Neural cell (in vitro differentiated cells): ENCODE measurements around the gene NGLY1. TPM values are rescaled to one million over a fixed set of nuclear protein-coding genes. Genes with fewer than 3 reads are reported as not detected.

Source experiments
- H2AFZ ChIP-seq: fragments of 200-600, 300-800 bp; sonication (generic), shearing (Covaris generic); 2 replicates; pipeline ENCODE4 v1.6.0; 2014; ENCODE audit warnings: low read depth, mild to moderate bottlenecking, antibody characterized with exemption, low read length, moderate library complexity
- H3F3A ChIP-seq: fragments of 200-600 bp; shearing (Covaris generic); 2 replicates; pipeline ENCODE4 v1.6.1; 2016; ENCODE audit warnings: mild to moderate bottlenecking, moderate library complexity, mixed read lengths, antibody characterized with exemption, low read length; ENCODE audit not compliant: insufficient read depth, poor library complexity, severe bottlenecking
- H3K27ac ChIP-seq: fragments of 200-600, 300-800 bp; sonication (generic), shearing (Covaris generic); 2 replicates; pipeline ENCODE4 v1.5.1; 2014; ENCODE audit warnings: mild to moderate bottlenecking, low read length, moderate library complexity
- H3K27me3 ChIP-seq: fragments of 300-800, 200-600 bp; sonication (generic), shearing (Covaris generic); 2 replicates; pipeline ENCODE4 v1.6.0; 2014; ENCODE audit warnings: mild to moderate bottlenecking, low read depth, low read length, moderate library complexity; ENCODE audit not compliant: insufficient read depth
- H3K36me3 ChIP-seq: fragments of 300-800, 200-600 bp; sonication (generic), shearing (Covaris generic); 2 replicates; pipeline ENCODE4 v1.5.1; 2014; ENCODE audit warnings: mild to moderate bottlenecking, antibody characterized with exemption, low read length, moderate library complexity; ENCODE audit not compliant: insufficient read depth
- H3K4me2 ChIP-seq: fragments of 300-800, 200-600 bp; sonication (generic), shearing (Covaris generic); 2 replicates; pipeline ENCODE4 v1.6.0; 2014; ENCODE audit warnings: mild to moderate bottlenecking, low read length
- H3K4me3 ChIP-seq: fragments of 300-800, 200-600 bp; sonication (generic), shearing (Covaris generic); 2 replicates; pipeline ENCODE4 v1.5.1; 2014; ENCODE audit warnings: mild to moderate bottlenecking, low read length, moderate library complexity
- H3K79me2 ChIP-seq: fragments of 200-600 bp; shearing (Covaris generic); replicated peaks from 2 replicates; pipeline ENCODE4 v1.6.0; 2014; ENCODE audit warnings: mild to moderate bottlenecking, low read length, moderate library complexity; ENCODE audit not compliant: insufficient read depth
- H3K9ac ChIP-seq: fragments of 300-800, 200-600 bp; sonication (generic), shearing (Covaris generic); 2 replicates; pipeline ENCODE4 v1.6.1; 2016; ENCODE audit warnings: mild to moderate bottlenecking, low read length, mixed read lengths
- H3K9me2 ChIP-seq: fragments of 200-600 bp; shearing (Covaris generic); 2 replicates; pipeline ENCODE4 v1.6.1; 2016; ENCODE audit warnings: mild to moderate bottlenecking, low read length, mixed read lengths; ENCODE audit not compliant: insufficient read depth
- H3K9me3 ChIP-seq: fragments of 200-600, 300-800 bp; sonication (generic), shearing (Covaris generic); 2 replicates; pipeline ENCODE4 v1.6.1; 2016; ENCODE audit warnings: mild to moderate bottlenecking, mixed run types, low read length, moderate library complexity, mixed read lengths
- H4K20me1 ChIP-seq: fragments of 200-600 bp; shearing (Covaris generic); 2 replicates; pipeline ENCODE4 v1.6.1; 2016; ENCODE audit warnings: mild to moderate bottlenecking, mixed run types; ENCODE audit not compliant: insufficient read depth
- CTCF ChIP-seq: fragments of 450-650 bp; IDR thresholded peaks from 2 replicates; pipeline ENCODE4 v1.5.1; 2014; ENCODE audit warnings: antibody characterized with exemption, mild to moderate bottlenecking, moderate library complexity; ENCODE audit not compliant: poor library complexity, severe bottlenecking
- EP300 ChIP-seq: fragments of 450-650 bp; conservative IDR thresholded peaks from 2 replicates; pipeline ENCODE4 v1.6.1; 2014; ENCODE audit warnings: antibody characterized with exemption, mild to moderate bottlenecking, moderate library complexity; ENCODE audit not compliant: poor library complexity, severe bottlenecking
- EZH2 ChIP-seq: fragments of 200-600, 300-800 bp; shearing (Covaris generic), sonication (generic); IDR thresholded peaks from 2 replicates; pipeline ENCODE4 v1.6.1; 2014; ENCODE audit warnings: antibody characterized with exemption, low read length, borderline replicate concordance, mild to moderate bottlenecking; ENCODE audit not compliant: insufficient read depth, poor library complexity, severe bottlenecking
- MXI1 ChIP-seq: fragments of 450-650 bp; conservative IDR thresholded peaks from 2 replicates; pipeline ENCODE4 v1.6.1; 2014; ENCODE audit warnings: antibody characterized with exemption, mild to moderate bottlenecking; ENCODE audit not compliant: poor library complexity, severe bottlenecking
- POLR2AphosphoS5 ChIP-seq: IDR thresholded peaks from 2 replicates; pipeline ENCODE4 v1.6.1; 2012
- RAD21 ChIP-seq: fragments of 450-650 bp; conservative IDR thresholded peaks from 2 replicates; pipeline ENCODE4 v1.6.1; 2014; ENCODE audit warnings: antibody characterized with exemption, mild to moderate bottlenecking, moderate library complexity
- REST ChIP-seq: IDR thresholded peaks from 2 replicates; pipeline ENCODE4 v1.6.1; 2012; ENCODE audit warnings: borderline replicate concordance
- SMC3 ChIP-seq: fragments of 450-650 bp; conservative IDR thresholded peaks from 2 replicates; pipeline ENCODE4 v1.6.1; 2014; ENCODE audit warnings: antibody characterized with exemption, mild to moderate bottlenecking, moderate library complexity; ENCODE audit not compliant: poor library complexity
- TAF1 ChIP-seq: IDR thresholded peaks from 2 replicates; pipeline ENCODE4 v1.6.1; 2012; ENCODE audit warnings: low read depth
- polyA plus RNA-seq: library from polyadenylated mRNA; depleted of rRNA; stranded (reverse); fragments of >200 nt; gene quantifications from 2 replicates; pipeline ENCODE4 v1.2.3, GENCODE V29; 2014

Gene NGLY1
- polyA plus RNA-seq, 1 donor from 2014 or later = 22.0 TPM

GRCh38 chr3:25678581-25678980 is 104.7 kb downstream of the NGLY1 start:
- TF ChIP-seq SMC3 = no peak
- no peak for TF ChIP-seq CTCF
- no peak for TF ChIP-seq MXI1
- peak; percentile 30 for TF ChIP-seq POLR2AphosphoS5
- no peak for TF ChIP-seq RAD21
- Histone ChIP-seq H3K27ac (no peak overlapping the region), H3K79me2 (no peaks in the 10 kb centered on the region), H3F3A (no peaks in the 10 kb centered on the region), H3K4me2 (no peak overlapping the region), H3K4me3 (no peak overlapping the region), H3K9ac (no peak overlapping the region), H3K9me2 (no peaks in the 10 kb centered on the region), H3K9me3 (no peaks in the 10 kb centered on the region), H3K36me3 (no peaks in the 10 kb centered on the region), H4K20me1 (no peaks in the 10 kb centered on the region), H3K27me3 (no peaks in the 10 kb centered on the region), H2AFZ (no peak overlapping the region)

- no peak for TF ChIP-seq POLR2AphosphoS5
- TF ChIP-seq SMC3 = no peak
- TF ChIP-seq MXI1 = no peak
- no peak for TF ChIP-seq EP300
- TF ChIP-seq RAD21 = no peak
- no peak for TF ChIP-seq TAF1
- no peak for TF ChIP-seq CTCF
- TF ChIP-seq EZH2 = no peak
- TF ChIP-seq REST = no peak
- Histone ChIP-seq H4K20me1 (no peaks in the 10 kb centered on the region), H2AFZ (no peak overlapping the region), H3F3A (no peaks in the 10 kb centered on the region), H3K9me3 (no peaks in the 10 kb centered on the region), H3K79me2 (no peaks in the 10 kb centered on the region), H3K9ac (no peak overlapping the region), H3K36me3 (no peaks in the 10 kb centered on the region), H3K9me2 (no peaks in the 10 kb centered on the region), H3K4me3 (no peak overlapping the region), H3K4me2 (no peak overlapping the region), H3K27me3 (no peaks in the 10 kb centered on the region), H3K27ac (no peak overlapping the region)
Observed at GRCh38 chr3:25677121-25677520, 106.1 kb downstream of the NGLY1 start.
